SKM-1 treated with dmso at 0.1 percent for 144 hours (cell line): ENCODE measurements around the gene SCCPDH.

Experiments
- DNase-seq: peaks from one replicate; lab custom pipeline; 2025; ENCODE audit not compliant: unreplicated experiment; lab: John Stamatoyannopoulos, UW

SCCPDH gene

DNA sequence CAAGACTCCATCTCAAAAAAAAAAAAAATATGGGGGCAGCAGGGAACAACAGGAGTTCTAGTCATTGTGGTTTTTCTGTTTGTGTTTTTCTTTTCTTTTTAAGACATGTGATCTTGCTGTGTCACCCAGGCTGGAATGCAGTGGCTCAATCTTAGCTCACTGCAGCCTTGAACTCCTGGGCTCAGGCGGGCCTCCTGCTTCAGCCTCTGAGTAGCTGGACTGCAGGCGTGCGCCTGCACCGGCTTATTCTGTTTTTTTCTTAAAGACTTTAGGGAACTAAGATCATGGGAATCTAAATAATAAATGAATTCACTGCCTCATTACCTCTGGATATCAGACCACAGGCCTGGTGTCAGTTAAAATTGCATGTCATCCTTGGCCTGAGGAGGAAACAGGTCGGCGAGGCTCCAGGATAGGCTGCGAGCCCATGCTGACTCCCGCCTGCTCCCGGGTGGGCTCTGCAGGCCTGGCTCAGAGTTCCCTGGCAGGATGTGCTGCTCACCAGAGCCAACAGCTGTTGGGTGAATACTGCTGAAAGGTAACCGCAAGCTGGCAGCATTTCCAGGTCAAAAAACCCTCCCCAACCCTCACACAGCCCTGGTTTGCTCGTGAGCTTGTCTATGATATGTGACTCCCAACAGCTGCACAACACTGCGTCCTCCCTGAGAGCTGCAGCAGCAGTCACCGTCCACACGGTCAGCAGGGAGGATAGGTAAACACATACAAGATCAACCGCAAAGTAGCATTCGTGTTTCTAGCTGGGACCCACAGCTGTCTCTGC, 58.1 kb downstream of the SCCPDH start:
- no peak for DNase-seq

DNA sequence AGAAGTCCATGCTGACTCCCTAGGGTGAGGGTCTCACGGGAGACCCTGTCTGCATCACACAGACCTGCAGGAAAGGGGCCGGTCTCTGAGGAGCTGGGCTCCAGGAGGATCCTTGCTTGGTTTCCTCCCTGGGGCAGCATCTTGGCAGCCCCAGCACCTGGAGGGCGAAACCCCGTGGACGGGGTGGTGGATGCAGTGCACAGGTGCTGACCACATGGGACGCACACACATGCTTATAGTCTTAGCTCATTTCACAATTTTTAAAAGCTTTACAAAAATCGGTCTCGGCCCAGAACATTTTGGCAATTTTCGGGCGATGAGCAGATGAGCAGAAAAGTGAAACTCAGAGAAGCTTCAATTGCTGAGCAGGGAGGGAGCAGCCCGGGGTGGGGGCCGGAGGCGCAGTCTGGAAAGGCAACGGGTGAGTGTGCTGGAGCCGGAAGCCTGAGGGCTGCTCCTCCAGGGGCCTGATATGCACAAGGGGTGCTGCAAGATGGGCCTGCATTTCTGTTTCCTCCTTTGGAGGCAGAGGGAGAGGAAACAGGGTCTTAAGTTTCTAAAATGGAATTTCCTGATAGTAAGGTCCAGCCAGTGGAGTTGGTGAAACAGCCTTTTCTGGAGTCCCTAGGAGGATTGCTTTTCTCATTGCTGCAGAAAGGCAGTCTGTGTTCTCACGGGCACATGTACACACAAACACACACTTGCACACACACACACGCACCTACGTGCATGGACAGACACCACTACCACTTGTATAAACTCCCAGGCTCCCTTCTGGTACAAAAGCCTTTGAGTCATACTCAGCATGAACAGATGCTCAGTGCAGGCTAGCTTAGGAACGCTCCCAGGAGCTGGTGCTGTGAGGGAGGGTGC, 60.6 kb downstream of the SCCPDH start:
- DNase-seq, result no peak

DNA sequence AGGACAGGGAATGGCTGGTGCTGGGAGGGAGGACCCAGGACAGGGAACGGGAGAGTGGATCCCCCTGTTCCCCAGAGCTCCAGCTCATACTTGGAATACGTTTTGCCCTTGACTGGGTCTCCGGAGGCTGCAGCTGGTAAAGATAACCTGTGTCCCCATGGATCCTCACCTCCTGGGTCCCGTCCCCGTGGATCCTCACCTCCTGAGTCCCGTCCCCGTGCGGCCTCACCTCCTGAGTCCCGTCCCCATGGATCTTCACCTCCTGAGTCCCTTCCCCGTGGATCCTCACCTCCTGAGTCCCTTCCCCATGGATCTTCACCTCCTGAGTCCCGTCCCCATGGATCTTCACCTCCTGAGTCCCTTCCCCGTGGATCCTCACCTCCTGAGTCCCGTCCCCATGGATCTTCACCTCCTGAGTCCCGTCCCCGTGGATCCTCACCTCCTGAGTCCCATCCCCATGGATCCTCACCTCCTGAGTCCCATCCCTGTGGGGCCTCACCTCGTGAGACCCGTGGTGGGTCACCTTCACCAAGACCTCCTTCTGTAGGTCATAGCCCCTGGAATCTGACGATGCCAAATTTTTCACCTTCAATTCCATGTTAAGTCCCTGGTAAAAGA, 61.4 kb downstream of the SCCPDH start:
- no peak for DNase-seq

DNA sequence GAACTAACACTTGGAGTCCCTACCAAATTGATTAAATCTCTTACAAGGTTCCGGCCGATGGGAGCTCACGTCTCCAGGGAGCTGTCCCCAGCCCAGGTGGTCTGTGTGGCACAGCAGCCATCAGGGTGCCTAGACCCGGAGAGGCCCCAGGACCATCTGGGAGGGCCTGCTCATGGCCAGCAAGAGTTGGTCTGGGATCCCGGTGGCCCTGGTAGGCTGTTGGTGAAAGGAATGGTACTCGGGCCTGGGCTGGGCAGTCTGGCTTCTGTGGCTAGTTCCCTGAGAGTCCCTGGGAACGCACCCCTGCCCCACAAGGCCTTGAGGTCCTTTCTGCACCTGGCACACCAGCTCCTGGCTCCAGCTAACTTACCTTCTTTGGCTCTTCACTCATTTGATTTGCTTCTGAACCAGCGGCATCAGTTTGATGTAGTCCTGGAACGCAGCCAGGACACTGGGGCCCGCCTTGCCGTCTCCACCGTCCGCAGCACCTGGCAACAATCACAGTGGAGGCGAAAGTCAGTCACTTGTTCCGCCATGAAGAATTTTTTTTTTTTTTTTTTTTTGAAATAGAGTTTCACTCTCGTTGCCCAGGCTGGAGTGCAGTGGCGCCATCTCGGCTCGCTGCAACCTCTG, 62.5 kb downstream of the SCCPDH start:
- DNase-seq, result no peak

DNA sequence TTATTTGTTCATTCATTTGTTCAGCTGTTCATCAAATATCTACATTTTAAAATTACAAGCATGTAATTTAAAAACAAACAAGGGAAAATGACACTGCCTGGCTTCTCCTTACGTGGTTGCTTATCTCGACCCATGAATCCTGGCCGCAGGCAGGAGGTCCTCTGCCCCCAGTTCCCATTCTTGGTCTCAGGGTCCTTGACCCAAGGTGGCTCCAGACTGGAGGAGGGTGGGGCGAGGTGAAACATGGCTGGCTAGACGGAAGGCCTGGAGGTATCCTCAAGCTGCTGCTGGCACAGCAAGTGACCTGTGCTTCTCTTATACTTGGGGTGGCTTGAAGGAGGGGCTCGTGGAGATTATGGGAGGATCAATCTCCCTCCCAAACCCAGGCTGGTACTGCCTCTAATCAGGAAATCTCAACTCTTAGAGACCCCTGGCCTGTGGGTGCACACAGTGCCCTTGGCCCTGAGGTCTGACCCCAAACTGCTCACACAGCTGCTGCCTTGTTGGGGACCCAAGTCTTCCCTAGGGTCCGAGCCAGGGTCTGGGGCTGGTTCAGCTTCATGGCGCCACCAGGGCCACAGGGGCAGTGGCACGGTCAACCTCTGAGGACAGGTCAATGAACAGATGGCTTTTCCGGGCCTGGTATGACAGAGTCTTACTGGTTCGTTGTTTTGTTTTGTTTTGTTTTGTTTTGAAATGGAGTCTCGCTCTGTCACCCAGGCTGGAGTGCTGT, 63.7 kb downstream of the SCCPDH start:
- DNase-seq, result no peak

DNA sequence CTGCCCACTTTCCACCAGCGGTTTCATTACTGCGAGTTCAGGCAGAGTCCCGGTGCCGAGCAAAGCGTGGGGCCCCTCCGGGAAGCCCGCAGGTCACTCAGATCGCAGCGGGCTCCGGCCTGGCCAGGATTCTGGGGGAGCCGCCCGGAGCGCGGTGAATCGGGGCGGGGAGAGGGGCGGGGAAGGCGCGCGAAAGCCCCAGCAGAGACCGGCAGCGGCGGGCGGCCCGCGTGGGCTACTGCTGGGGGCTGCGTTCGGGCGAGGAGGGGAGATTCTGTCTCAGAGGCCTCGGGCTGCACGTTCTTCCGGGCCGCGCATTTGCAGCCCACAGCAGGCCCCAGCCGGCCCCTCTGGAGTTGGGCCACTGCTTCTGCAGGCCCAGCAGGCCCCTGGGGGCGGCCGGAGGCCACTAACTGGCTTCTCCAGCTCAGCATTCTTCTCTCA, 64.7 kb downstream of the SCCPDH start:
- DNase-seq, result no peak

DNA sequence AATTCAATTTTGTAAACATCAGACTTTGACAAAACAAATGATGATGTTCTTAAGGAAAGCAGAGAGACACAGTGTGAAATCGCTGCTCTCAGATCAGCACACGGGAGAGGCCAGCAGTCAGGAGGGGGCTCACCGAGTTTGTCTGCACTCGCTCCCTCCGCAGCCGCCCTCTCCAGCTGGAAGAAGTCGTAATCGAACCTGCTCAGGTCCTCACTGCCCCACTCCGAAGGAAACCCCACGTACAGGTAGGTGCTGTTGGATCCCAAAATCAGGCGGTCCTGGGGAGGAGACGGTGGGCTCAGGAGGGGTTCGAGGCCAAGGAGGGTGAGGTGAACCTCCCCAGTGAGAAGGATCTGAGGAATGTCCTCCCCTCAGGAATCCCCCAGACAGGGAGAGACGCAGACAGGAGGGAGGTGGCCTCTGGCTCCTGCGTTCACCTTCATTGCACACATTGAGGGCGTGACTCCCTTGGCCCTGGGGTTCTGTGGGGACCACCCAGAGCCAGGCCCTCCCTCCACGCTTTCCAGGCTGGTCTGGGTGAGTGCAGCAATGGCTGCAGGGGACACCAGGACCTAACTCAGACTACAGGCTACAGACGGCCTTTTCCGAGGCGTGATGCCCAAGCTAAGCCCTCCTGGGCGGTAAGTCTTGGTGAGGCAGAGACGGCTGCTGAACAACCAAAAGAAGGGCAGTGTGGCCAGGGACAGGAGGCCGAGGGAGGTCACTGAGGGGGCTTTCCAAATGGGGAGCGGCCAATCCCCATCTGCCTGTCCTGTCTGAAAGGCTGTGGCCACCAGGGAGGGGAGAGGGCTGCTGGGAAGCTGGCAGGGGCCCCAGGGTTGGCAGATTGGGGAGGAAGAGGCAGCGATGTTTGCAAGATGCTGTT, 65.5 kb downstream of the SCCPDH start:
- no peak for DNase-seq

DNA sequence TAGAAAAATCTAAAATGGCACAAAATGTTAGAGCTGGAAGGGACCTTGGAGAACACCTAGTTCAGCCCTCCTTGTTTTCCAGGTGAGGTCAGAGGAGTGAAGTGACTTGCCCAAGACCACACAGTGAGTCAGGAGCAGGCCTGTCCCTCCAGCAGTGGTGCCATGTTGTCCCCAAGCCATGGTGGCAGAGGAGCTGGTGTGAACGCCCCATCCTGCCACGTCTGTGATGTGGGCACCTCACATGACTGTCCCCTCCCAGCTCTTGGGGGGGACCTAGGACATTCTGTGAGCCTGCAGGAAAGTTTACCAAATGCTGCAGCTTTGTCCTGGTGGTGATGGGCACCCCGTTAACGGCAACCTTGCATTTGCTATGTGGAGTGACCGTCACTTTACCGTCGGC, 66.2 kb downstream of the SCCPDH start:
- DNase-seq, result no peak

DNA sequence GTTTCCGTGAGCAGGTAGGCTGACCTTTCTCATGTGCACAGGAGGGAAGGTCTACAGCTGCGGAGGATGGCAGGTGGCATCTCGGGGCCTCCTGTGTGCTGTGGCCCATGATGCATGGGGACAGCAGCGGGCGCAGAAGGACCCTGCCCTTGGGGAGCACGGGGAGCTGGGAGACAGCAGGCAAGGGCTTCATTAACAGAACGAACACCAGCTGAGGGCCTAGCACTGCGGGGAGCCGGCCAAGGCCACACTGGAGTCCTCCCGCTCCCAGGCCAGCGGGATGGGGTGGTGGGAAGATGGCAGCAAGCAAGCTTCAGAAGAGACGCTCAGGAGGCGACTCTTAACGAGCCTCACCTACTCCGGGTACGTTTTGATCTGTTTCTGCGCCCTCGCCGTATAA, 66.6 kb downstream of the SCCPDH start:
- no peak for DNase-seq

DNA sequence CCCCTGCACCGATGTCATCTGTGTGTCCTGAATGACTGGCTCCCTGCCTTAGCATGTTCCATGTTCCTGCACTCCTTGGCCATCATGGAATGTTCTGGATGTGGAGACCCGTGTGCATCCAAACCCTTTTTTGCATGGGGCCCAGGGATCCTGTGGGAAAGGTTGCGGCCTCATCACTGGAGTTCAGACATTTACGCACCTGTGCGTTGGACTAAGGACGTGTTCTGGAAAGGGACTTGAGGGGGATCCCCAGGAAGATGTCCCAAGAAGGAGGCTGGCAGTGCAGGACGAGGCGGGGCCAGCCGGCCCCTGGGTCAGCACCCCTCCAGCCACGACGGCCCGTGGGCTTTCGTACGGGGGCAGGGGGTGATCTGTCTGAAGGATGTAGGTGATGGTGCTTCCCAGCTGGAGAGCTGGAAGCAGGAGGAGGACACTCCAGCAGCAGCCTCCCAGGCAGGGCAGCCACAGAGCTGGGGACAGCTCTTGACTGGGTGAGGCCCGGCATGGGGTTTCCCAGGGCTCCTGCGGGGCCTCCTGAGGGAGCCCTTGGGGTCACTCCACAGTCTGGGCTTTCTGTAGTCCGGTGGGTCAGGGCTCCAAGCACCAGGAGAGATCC, 67.2 kb downstream of the SCCPDH start:
- no peak for DNase-seq

DNA sequence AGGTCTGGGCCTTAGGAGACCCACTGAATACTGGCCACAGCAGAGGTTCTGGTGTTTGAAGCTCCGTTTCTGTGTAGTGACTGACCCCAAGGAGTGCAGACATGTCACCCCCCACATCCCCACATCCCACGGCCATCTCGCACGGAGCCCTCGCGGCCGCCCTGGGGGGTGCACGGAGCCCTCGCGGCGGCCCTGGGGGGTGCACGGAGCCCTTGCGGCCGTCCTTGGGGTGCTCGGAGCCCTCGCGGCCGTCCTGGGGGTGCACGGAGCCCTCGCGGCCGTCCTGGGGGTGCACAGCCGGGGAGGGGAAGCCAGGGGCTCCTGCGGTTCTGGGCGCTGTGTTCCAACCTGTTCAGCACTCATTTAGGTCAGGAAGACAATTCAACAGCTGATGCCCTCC, 68.4 kb downstream of the SCCPDH start:
- DNase-seq, result no peak

DNA sequence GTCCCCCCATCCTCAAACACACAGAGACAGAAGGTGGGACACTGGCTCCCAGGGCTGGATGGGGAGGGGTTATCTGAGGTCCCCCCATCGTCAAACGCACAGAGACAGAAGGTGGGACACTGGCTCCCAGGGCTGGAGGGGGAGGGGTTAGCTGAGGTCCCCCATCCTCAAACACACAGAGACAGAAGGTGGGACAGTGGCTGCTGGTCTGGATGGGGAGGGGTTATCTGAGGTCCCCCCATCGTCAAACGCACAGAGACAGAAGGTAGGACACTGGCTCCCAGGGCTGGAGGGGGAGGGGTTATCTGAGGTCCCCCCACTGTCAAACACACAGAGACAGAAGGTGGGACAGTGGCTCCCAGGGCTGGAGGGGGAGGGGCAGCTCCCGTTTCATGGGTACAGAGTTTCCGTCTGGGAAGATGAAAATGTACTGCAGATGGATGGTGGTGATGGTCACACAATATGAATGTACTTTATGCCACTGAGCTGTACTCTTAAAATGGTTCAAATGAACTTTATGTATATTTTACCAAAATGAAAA, 69.2 kb downstream of the SCCPDH start:
- DNase-seq, result no peak

DNA sequence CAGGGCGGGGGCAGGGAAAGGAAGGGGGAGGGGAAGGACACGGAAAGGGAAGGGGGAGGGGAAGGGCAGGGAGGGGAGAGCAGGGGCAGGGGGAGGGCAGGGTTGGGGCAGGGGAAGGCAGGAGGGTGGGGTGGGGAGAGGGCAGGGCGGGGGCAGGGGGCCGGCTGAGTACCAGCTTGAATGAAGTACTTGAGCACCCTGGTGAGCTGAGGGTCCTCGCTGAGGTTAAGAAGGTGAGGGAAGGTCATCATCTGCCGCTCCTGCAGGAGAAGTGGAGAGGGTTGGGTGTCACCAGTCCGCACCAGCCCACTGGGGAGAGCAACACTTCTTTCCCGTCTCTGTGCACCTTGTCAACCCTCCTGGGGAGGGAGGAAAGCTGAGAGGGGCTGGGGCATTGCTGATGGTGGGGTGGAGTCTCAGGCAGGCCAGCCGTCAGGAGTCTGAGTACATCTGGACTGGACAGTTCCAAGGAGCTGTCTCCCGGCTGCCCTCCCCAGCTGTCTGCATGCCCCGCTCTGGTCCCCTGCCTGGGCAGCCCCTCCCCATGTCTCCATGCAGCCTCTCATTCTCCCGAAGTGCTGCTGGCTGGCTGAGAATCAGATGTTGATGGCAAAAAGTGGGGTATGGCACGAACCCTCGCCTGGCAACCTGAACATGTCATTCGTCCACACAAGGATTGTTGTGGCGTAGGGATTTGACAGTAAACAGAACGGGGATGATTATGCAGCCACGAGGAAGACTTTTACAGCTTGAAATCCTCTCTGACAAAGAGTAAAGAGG, 70.0 kb downstream of the SCCPDH start:
- DNase-seq, result no peak

DNA sequence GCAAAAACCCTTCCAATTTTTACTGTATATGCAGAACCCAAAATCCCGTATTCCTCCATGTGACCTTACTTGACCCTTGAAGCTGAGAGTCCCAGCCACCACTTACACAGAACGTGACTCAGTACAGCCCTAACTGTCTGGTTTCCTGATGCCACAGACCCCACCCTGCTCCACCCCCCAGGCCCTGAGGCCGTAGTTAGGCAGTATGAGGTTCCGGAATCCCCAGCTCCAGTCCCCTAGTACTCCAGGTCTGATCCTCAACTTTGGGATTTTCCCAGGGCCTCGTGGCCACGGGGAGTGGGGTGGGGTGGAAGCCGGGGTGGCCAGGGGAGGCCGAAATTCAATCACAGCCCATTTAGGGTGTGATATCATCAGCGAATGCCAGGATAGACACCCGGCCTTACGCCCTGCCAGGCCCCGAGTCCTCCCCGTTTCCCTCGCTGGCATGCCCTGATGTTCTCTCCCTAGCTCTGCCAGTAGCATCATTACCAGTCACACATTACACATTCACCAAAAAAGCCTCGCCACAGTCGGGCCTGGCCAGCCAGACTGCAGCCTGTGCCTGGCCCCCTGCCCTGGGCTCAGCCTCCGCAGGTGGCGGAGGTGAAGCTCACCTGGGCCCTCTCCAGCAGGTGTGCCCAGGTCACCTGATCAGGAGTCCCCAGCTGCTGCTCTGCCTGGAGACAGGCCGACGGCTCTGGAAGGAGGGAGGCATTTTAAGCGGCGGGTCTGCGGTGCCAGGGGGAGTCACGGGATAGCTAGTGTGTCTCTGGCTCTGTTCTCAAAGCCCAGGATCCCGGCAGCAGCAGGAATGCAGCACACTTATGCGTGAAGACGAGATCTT, 70.8 kb downstream of the SCCPDH start:
- no peak for DNase-seq

DNA sequence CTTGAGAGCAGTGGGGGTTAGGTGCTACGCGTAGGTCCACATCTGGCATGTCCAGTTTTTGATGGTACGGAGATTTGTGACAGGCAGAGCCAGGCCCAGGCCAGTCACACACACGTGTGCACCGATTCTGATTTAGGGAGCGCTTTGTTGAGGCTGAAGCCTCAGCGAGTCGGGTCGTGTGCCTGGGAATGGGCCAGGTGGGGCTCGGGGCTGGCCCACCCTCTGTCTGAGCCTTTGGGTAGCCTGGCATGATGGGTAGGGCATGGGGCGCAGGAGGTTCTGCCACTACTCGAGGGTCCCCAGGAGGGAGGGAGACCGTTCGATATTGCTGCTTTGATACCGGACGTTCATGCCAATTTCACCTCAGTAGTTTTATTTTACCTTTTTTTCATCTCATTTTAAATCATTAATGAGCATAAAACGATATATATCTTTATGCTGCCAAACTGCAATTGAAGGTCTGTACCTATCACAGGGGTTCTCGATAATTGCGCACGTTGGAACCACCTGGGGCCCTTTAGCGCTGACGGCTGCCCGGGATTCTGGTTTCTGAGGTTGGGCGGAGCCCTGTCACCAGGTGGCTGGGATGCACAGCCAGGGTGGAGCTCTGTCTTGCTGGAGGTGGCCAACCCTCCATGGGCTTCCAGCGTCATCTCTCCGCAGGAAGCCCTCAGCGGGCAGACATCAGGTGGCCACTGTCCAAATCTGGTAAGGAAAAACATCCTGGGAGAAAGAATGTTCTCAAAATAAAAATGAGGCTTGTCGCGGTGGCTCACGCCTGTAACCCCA, 71.9 kb downstream of the SCCPDH start:
- no peak for DNase-seq

DNA sequence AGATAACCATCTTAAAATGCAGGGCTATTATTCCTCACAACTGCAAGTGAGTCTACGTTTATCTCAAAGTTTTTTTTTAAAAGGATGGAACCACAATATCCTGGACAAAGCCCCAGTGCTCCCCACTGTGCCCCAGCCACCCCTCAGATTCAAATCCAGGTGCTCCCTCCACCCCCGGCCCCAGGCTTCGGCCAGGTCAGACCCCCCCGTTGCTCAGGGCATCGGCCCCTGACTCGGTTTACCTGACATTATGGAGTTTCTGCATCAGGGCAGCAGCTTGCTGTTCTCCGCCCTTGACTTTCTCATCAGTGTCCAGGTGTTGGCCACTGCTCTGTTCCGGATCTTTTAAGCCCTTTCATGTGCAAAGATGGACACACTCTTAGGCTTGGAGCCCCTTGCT, 72.9 kb downstream of the SCCPDH start:
- DNase-seq, result no peak

DNA sequence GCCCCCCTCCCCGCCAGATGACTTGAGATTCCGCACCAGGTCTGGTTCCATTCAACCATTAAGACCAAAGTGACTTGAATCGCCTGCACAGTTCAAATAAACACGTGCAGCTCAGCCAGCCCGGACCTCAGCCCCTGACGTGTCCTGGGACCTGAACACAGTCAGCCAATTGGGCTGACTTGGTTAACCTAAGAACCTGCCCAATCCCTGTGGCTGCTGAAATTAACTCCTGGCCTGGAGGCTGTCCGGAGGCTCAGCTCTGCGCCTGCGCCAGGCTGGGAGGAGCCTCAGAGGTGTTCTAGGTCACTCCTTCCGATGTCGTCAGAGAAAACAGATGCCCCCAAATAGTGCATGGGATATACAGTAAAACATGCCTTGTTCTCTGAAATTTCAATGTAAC, 73.4 kb downstream of the SCCPDH start:
- DNase-seq, result no peak
